Fibroblast of villous mesenchyme (primary cell): ENCODE measurements around the gene SMKR1. TPM values are rescaled to one million over a fixed set of nuclear protein-coding genes. Genes with fewer than 3 reads are reported as not detected.
A peak's percentile ranks its signal among the peaks of the same experiment; 100 is the strongest.

Experiments used
- DNase-seq: peaks from one replicate; pipeline ENCODE4 v3.0.0-alpha.2; 2010; ENCODE audit warnings: low read depth
- H3K4me3 ChIP-seq: 2 replicates; pipeline ENCODE4 v1.5.1; 2011; ENCODE audit warnings: low read depth, mild to moderate bottlenecking, low read length
- CTCF ChIP-seq: IDR thresholded peaks from 2 replicates; pipeline ENCODE4 v1.5.1; 2012; ENCODE audit warnings: low read depth, mild to moderate bottlenecking, low read length; ENCODE audit not compliant: insufficient read depth
- total RNA-seq: library from RNA; depleted of rRNA; stranded (reverse); fragments of >200 nt; gene quantifications from 2 replicates; pipeline ENCODE4 v1.2.3, GENCODE V29; 2012

Gene SMKR1
- total RNA-seq, 1 donor: not detected

- no peak overlapping the region for H3K4me3 ChIP-seq
- no peak for TF ChIP-seq CTCF
- DNase-seq: no peak
These were observed 19.6 kb upstream of the SMKR1 start for GRCh38 chr7:129482781-129483180.

GRCh38 chr7:129489491-129489890 lies 12.8 kb upstream of the SMKR1 start:
- DNase-seq: peak; percentile 69
- H3K4me3 ChIP-seq: no peak overlapping the region
- TF ChIP-seq CTCF: no peak

DNA sequence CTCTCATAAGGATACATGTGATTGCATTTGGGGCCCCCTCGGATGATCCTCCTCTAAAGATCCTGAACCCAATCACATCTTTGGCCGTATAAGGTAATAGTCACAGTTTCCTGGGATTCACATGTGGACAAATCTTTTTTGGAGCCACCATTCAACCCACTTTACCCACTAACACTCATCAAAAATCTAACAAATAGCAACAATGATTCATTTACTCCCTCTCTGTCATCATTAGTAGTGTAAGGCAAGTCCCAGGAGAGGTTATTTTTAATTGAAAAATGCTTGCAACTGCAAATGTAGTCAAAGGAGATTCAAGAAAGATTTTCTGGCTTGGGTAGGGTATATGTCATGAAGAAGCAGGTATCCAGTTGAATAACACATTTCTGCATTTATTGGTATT lies 9.9 kb upstream of the SMKR1 start:
- no peak overlapping the region for H3K4me3 ChIP-seq
- no peak for DNase-seq
- no peak for TF ChIP-seq CTCF

- H3K4me3 ChIP-seq: no peak overlapping the region
- TF ChIP-seq CTCF: peak; percentile 34
- no peak for DNase-seq
These were observed 8.8 kb upstream of the SMKR1 start for GRCh38 chr7:129493555-129493954.

GRCh38 chr7:129494041-129494440 lies 8.3 kb upstream of the SMKR1 start:
- peak; percentile 91 for DNase-seq
- no peak for TF ChIP-seq CTCF
- no peak overlapping the region for H3K4me3 ChIP-seq

- TF ChIP-seq CTCF: no peak
- DNase-seq: no peak
- no peak overlapping the region for H3K4me3 ChIP-seq
These were observed 6.3 kb upstream of the SMKR1 start for GRCh38 chr7:129495987-129496386.

- H3K4me3 ChIP-seq: no peak overlapping the region
- no peak for TF ChIP-seq CTCF
- no peak for DNase-seq
These were observed 5.7 kb upstream of the SMKR1 start for GRCh38 chr7:129496653-129497052.
